Type B pancreatic cell (in vitro differentiated cells): ENCODE data around the gene IYD. TPM values are rescaled to one million over a fixed set of nuclear protein-coding genes. Genes with fewer than 3 reads are reported as not detected.

Experiments
- DNase-seq: peaks from one replicate; pipeline ENCODE4 v3.0.0; 2021; ENCODE audit warnings: mixed read lengths; ENCODE audit not compliant: unreplicated experiment; ENCODE audit errors: extremely low spot score
- H3K27ac Mint-ChIP-seq: 2 replicates; pipeline ENCODE4 v1.8.0; 2021; ENCODE audit warnings: mild to moderate bottlenecking, mixed read lengths
- H3K27me3 Mint-ChIP-seq: 2 replicates; pipeline ENCODE4 v1.8.0; 2021; ENCODE audit warnings: mixed read lengths
- H3K36me3 Mint-ChIP-seq: 2 replicates; pipeline ENCODE4 v1.8.0; 2021; ENCODE audit warnings: mixed read lengths
- H3K4me1 Mint-ChIP-seq: one replicate; pipeline ENCODE4 v1.8.0; 2021; ENCODE audit warnings: mixed read lengths; ENCODE audit not compliant: unreplicated experiment
- H3K4me3 Mint-ChIP-seq: 2 replicates; pipeline ENCODE4 v1.8.0; 2021; ENCODE audit warnings: mild to moderate bottlenecking, mixed read lengths
- H3K9me3 Mint-ChIP-seq: 2 replicates; pipeline ENCODE4 v1.8.0; 2021; ENCODE audit warnings: mixed read lengths
- total RNA-seq: library from RNA; stranded (reverse); gene quantifications from 2 replicates; pipeline ENCODE4 v1.2.1, GENCODE V29; 2021; ENCODE audit warnings: low replicate concordance
- TF ChIP-seq, protein P1 (sequence below): fragments of 200-600 bp; sonication (generic); conservative IDR thresholded peaks from 2 replicates; pipeline ENCODE4 v1.5.0; 2021; ENCODE audit warnings: antibody characterized with exemption, mild to moderate bottlenecking

The IYD gene
- total RNA-seq, 1 donor from 2014 or later = 0.24 TPM

DNA sequence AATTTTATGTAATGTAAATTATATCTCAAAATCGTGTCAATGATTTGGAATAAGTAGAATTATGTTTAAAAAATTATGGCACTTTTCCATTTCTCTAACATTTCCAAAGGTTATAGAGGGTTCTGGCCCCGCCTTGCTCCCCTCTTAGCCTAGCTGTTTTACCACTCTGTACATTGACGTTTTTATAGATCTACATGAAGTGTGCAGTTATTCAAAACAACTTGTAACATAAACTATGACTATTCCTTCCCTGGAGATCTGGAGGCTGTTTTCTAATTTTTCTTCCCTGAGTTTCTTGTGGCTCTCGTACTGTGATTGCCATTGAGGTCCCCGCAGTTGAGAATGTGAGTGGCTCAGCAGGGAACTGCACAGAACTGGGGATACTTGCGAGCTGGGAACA lies 48.4 kb downstream of the IYD start:
- DNase-seq = no peak
- Mint-ChIP-seq H3K4me3 (no peak overlapping the region), H3K9me3 (no peaks in the 10 kb centered on the region), H3K27ac (no peak overlapping the region), H3K36me3 (no peaks in the 10 kb centered on the region), H3K4me1 (peaks cover 19% of the 10 kb centered on the region), H3K27me3 (peaks cover 23% of the 10 kb centered on the region)
- TF ChIP-seq, protein P1, sequence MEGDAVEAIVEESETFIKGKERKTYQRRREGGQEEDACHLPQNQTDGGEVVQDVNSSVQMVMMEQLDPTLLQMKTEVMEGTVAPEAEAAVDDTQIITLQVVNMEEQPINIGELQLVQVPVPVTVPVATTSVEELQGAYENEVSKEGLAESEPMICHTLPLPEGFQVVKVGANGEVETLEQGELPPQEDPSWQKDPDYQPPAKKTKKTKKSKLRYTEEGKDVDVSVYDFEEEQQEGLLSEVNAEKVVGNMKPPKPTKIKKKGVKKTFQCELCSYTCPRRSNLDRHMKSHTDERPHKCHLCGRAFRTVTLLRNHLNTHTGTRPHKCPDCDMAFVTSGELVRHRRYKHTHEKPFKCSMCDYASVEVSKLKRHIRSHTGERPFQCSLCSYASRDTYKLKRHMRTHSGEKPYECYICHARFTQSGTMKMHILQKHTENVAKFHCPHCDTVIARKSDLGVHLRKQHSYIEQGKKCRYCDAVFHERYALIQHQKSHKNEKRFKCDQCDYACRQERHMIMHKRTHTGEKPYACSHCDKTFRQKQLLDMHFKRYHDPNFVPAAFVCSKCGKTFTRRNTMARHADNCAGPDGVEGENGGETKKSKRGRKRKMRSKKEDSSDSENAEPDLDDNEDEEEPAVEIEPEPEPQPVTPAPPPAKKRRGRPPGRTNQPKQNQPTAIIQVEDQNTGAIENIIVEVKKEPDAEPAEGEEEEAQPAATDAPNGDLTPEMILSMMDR = no peak

DNA sequence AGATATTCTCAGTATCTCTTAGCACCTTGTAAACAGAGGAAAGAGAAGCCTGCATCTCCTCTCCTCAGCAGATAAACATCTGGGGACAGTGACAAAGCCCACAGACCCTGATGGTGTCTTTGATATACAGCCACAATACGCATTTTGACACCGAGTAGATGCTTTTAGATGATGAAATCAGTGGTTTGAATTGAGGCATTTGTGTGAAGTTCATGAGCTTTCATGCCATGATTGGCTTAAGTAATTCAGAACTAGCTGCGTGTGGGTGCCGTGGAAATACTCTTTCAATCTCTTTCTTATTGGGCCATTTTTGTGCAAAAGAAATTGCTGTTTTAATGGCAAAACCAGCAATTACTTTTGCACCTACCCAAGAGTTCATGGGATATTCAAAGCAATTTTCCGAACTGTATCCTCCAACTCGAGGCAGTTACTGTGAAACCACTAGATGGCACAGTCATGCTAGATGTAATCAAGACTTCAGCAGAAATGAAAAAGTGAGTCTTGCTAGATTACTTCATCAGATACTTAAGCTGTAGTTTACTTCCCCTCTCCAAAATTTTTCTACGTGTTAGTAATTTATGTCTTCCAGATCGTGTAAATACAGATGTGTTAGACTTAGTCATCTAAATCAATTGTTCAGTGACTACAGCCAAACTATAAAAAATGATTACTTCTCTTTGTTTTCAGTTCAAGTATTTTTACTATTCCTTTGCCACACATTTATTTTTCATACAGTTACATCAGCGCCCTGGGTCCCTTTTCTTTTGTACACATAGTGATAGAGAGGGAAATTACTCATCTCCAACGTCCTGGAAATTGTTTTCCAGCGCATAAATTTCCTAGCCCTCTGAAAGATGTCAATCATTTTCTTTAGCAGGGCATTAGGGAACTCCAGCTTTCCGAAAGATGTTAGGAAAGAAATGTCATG lies 49.4 kb downstream of the IYD start:
- H3K27me3 Mint-ChIP-seq = peaks cover 20% of the 10 kb centered on the region
- no peaks in the 10 kb centered on the region for H3K9me3 Mint-ChIP-seq
- no peak for DNase-seq
- peak overlapping the region; percentile 71 for H3K4me3 Mint-ChIP-seq
- no peaks in the 10 kb centered on the region for H3K36me3 Mint-ChIP-seq
- peaks cover 16% of the 10 kb centered on the region for H3K4me1 Mint-ChIP-seq
- H3K27ac Mint-ChIP-seq = peak overlapping the region; percentile 73
- TF ChIP-seq, protein P1 = peak; percentile 88

DNA sequence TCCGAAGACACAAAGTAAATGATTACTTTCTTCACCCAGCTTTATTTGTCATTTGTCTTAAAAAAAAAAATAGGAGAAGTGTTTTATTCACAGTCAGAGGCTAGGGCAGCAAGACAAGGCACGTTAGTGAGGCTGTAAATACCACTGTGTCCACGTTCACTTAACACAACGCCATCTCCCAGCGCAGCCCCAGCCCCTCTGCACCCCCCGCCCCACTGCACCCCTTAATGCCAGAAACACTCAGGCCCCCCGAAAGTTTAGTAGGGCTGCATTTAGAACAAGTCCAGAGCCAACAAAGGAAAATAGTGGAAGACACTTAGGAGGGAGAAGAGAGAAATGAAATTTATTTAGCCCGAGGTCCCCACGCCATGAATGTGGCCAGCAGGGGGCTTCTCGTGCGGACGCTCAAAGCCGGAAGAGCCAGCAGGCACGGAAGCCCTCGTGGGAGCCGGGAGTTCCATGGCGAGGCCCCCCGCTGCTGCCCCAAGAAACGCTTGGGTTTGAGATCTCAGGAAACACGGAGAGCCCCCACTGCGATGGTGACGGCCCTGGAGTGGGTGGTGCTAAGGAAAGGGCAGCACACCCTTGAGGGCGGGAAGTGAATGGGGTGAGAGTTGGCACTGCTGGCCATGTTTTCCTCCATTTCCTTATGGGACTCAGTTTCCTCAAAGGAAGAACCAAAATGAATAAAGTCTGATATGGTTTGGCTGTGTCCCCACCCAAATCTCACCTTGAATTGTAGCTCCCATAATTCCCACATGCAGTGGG lies 50.2 kb downstream of the IYD start:
- TF ChIP-seq, protein P1 = peak; percentile 87
- Mint-ChIP-seq H3K9me3 (no peaks in the 10 kb centered on the region), H3K27ac (peak overlapping the region; percentile 73), H3K36me3 (no peaks in the 10 kb centered on the region), H3K27me3 (peaks cover 20% of the 10 kb centered on the region), H3K4me1 (peaks cover 16% of the 10 kb centered on the region), H3K4me3 (peak overlapping the region; percentile 71)
- DNase-seq = no peak

DNA sequence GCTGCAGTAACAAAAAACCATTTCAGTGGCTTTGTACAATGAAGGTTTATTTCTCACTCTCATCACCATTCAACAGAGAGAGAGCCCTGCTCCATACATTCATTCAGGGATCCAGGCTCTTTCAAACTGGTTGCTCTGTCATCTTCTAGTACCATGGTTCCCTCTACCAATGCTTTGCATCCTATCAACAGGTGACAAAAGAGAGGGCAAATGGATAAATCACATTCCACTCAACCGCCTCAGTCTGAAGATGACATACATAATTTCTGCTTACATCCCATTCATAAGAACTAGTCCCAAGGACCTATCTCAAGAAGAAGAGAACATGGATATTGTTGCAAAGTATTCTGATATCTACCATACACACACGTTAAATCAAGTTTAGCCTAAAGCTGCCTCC lies 51.6 kb downstream of the IYD start:
- H3K36me3 Mint-ChIP-seq = no peaks in the 10 kb centered on the region

DNA sequence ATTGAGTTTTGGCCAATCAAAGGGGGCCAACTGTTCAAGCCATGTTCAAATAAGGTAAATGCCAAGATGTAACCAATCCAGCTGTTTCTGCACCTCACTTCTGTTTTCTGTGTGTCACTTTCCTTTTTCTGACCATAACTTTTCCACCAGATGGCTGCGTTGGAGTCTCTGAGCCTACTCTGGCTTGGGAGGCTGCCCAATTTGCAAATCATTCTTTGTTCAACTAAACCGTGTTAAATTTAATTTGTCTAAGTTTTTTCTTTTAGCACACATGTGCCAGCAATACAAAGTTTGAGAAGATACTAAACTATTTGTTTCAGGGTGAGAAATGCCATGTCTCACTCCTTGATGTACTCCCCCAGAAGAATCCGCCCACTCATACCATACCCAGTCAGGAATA lies 52.1 kb downstream of the IYD start:
- H3K9me3 Mint-ChIP-seq = no peaks in the 10 kb centered on the region
- no peaks in the 10 kb centered on the region for H3K36me3 Mint-ChIP-seq
- no peak for DNase-seq
- no peak overlapping the region for H3K4me3 Mint-ChIP-seq
- TF ChIP-seq, protein P1 = no peak
- H3K27me3 Mint-ChIP-seq = peaks cover 14% of the 10 kb centered on the region
- no peak overlapping the region for H3K27ac Mint-ChIP-seq
- H3K4me1 Mint-ChIP-seq = peaks cover 16% of the 10 kb centered on the region

More for the DNA sequence above, 51.6 kb downstream of the IYD start:
- no peak for DNase-seq
- Mint-ChIP-seq H3K4me3 (no peak overlapping the region), H3K9me3 (no peaks in the 10 kb centered on the region), H3K27ac (no peak overlapping the region), H3K4me1 (peaks cover 16% of the 10 kb centered on the region), H3K27me3 (peaks cover 17% of the 10 kb centered on the region)
- TF ChIP-seq, protein P1 = no peak
